HG03439 (cell line): ENCODE measurements around the gene GOLGA6C.
"Not testable (repeated sequence)": the region's sequence is repeated elsewhere in the genome, so short reads cannot be mapped to it uniquely, and the experiment has no call there.

ENCODE experiments used
- ATAC-seq: cut with Tn5 transposase; IDR thresholded peaks from one replicate; pipeline ENCODE4 v1.9.1; 2021; ENCODE audit warnings: mild to moderate bottlenecking, moderate library complexity; ENCODE audit not compliant: unreplicated experiment

GOLGA6C gene

DNA sequence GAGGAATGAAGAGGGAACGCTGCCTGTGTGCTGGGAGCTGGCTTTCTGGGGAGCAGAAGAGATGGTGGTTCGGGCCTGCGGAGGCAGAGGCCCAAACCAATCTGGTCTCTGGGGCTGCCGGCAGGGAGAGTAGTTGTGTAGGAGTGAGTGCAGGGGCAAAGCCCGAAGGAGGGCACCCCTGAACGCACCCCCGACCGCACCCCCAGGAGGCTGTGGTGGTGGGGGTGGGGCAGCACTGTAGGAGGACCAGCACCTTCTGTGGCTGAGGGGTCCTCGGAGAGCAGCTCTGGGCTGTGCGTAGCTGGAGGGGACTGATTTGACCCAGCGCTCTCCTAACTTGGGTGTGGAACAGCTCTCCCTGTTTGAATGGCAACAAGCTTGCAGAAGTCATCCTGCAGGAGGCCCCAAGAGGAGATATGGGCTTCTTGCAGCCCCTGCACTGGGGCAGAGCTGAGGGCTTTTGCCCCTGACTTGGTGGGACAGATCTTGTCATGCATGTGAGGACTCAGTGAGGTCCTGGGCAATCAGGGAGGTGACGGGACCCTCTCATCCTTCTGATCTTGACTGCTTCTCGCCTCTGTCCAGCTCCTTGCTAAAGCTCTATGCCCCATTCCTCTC is 30.4 kb upstream of the GOLGA6C start:
- no peak for ATAC-seq

DNA sequence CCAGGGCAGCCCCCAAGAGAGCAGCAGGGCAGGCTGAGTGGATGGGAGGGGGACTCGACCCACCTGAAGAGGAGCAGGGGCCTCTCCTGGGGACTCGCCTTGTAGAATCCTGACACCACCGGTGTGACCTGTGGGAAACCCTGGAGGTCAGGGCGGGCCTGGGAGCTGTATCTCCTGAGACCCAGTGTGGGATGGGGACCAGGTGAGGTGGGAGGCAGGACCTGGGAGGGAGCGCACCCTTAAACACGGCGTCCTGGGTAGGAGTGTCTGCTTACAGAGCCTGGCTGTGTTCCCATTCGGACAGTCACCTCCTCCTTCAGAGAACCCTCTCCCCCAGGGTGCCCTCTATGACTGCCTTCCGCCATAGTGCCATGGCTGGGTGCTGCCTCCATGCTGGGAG is 29.3 kb upstream of the GOLGA6C start:
- ATAC-seq, result no peak

GRCh38 chr15:75229191-75230015 is 28.7 kb upstream of the GOLGA6C start:
- ATAC-seq, result no peak

- no peak for ATAC-seq
Observed at GRCh38 chr15:75230016-75230343, 28.2 kb upstream of the GOLGA6C start.

GRCh38 chr15:75230551-75231371 is 27.4 kb upstream of the GOLGA6C start:
- no peak for ATAC-seq

DNA sequence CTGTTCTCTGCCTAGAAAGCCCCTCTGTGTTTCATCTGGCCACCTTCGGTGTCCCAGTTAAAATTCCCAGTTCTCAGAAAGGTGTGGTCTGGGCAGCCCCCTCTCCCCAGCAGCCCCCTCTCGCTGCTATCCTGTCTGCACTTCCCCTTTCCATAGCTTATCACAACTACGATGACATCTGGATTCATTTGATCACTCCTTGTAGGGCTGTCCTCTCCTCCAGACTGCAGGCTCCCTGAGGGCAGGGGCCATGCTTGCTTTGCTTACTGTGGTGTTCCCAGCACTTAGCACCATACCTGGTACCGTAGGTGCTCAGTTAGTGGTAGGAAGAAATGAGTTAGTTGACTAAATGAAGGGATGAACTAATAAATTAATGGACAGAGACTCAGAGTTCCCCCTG is 26.3 kb upstream of the GOLGA6C start:
- ATAC-seq, result no peak

DNA sequence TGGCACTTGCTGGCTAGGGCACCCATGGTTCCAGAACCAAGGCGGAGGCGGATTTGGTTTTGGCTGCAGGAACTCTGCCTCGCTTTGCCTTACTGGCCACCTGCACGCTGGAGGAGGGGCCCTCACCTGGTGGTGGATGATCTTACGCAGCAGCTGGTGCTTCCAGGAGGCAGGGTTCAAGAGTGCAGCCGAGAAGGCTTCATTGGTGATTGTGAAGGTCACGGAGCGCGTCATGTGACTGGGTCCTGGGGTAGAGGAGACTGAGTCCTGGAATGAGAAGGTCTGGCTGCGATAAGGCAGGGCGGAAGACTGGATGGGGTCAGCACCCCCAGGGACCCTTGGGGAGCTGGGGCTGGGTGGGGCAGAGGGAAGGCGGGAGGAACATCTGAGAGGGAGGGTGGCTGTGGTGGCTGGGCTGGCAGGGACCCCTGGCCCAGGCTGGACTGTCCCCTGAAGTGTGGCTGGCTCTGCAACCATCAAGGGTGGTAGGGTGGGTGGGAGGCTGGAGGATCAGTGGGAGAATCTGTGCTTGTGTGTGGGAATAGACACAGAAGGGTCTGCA is 25.8 kb upstream of the GOLGA6C start:
- ATAC-seq, result no peak

DNA sequence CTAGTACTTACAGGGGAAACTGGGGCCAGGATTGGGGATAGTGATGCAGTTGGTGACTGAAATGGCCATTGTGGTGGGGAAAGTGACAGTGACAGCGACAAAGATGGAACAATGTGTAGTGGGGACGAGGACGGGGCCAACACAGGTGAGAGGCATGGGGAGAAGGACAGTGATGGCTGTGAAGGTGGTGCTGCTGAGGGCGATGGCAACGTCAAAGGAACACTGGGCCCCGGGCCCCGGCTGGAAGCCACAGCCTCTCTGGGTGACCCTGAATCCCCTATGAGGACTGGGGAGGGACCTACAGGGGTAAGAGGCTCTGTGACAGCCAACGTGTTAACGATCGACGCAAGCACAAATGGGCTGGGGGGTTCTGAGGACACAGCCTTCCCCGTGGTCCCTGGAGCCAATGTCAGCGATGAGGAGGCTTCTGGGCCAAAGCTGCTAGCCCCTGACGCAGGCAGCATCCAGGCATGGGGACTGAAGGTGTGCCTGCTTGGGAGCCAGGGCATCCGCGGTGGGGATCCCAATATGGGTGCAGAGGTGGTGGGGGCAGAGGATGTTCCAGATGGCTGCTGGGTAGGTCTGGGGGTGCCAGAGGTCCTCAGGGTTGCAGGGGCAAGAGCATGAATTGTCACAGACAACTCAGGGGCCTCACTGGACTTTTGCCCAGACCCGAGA is 25.2 kb upstream of the GOLGA6C start:
- no peak for ATAC-seq

DNA sequence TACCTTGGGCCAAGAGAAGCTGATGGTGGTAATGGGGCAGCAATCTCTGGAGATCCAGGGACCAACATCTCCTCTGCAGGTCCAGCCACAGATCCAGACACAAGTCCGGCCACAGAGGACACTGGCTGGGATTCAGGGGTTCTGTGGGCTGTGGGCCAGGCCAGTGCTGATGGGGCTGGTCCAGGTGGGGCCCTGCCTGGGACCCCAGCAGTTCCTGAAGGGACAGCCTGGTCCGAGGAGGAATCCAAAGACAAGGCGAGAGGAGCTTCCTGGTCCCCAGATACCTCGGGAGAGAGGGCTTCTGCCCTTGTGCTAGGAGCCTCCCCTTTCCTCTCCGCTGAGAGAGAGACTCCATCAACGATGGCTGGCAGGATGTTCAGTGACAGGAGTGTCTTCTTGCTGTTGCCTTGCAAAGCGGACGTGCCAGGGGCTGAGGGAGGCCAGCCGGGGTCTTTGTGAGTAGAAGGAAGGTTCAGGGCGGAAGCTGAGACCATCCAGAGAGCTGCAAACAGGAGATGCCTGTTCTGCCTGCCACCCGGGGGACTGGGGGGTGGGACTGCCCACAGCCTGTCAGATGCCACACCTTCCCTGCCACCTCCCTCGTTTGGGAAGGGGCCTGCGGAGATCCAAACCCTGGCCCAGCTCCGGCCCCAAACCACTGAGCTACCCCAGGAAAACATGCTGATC is 24.5 kb upstream of the GOLGA6C start:
- ATAC-seq, result no peak

DNA sequence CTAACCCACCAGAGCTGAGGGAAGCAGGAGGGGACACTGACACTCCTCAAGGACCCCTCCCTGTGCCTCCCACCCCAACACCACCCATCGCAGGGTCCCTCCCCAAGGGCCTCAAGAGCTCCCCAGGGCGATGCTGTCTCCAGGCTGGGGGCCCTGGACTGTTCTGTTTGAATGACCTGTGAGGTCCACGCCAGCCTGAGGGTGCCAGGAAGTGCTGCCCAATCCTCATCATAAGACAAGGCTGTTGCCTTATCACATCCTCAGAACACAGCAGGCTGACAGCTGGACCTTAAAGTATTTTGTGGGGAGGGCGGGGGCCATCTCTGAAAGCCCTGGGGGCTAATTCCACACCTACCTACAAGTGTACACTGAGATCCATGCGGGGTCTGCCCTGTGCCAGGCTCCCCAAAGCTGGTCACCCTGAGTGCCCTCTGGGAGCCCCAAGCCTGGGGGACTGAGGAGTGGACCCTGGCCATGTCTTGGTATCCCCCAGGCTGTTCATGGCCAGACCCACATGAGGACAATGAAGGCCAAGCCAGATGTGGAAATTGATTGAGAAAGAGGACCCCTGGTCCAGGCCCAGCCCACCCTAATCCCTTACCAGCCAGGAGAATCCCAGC is 23.8 kb upstream of the GOLGA6C start:
- ATAC-seq, result no peak

GRCh38 chr15:75235051-75235673 is 23.0 kb upstream of the GOLGA6C start:
- ATAC-seq, result no peak

- no peak for ATAC-seq
Observed at GRCh38 chr15:75235760-75236729, 22.1 kb upstream of the GOLGA6C start.

DNA sequence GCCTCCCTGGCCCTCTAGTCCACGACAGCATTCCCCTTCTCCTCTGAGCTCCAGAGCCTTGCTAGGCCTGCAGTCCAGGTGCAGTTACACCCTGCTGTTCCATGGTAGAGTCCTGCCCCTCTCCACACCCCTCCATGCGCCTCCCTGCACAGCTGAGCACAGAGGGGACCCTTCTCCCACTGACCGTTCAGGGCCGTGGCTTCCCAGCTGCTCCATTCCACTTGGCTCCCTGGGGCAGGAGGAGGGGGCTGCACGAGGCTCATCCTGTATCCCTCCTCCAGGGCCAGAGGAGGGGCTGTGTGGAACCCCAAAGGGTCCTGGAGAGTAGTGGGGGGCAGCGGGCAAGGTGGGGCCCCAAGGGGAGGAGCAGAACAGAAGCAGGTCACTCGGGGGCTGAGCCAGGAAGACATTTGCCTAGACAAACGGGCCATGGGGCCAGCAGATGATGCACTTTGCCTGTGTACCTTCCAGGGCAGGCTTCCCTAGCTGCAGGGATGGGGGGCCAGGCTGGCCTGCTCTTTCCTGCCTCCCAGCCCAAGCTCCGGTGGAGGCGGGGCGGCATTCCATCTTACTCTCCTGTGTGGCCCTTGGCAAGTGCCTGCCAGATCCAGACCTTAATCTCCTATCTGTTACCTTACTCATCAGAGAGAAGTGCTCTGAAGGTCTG is 20.7 kb upstream of the GOLGA6C start:
- ATAC-seq, result no peak

GRCh38 chr15:75238150-75238549 is 20.0 kb upstream of the GOLGA6C start:
- ATAC-seq, result no peak

GRCh38 chr15:75245741-75246140 is 12.4 kb upstream of the GOLGA6C start:
- not testable (repeated sequence) for ATAC-seq

GRCh38 chr15:75248991-75249390 is 9.1 kb upstream of the GOLGA6C start:
- ATAC-seq, result not testable (repeated sequence)

DNA sequence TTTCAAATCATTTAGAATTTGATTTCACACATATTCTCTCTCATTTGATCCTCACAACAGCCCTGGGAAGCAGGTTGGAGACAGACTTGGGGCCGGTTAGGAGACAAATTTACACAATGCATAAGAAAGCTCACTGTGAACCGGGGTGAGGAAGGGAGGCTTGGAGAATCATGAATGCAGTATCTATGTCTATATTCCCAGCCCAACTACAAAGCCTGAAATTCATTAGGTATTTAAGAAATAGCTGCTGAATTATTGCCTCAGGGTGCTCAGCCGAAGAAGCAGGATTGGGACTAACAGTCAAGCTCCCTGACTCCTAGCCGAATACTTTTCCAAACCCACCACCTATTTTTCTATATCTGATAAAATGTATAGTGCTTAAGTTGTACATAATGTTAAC is 8.4 kb upstream of the GOLGA6C start:
- ATAC-seq, result no peak

GRCh38 chr15:75251343-75251742 is 6.8 kb upstream of the GOLGA6C start:
- ATAC-seq, result not testable (repeated sequence)
